Measurements from ENCODE around the gene KIAA1755. TPM values are rescaled to one million over a fixed set of nuclear protein-coding genes. Genes with fewer than 3 reads are reported as not detected.

Gene KIAA1755
- total and polyA plus RNA-seq, 10 of the 15 experiments (the other 5 are each of a cell fraction or from before 2014, with no cell fraction given): not detected

DNA sequence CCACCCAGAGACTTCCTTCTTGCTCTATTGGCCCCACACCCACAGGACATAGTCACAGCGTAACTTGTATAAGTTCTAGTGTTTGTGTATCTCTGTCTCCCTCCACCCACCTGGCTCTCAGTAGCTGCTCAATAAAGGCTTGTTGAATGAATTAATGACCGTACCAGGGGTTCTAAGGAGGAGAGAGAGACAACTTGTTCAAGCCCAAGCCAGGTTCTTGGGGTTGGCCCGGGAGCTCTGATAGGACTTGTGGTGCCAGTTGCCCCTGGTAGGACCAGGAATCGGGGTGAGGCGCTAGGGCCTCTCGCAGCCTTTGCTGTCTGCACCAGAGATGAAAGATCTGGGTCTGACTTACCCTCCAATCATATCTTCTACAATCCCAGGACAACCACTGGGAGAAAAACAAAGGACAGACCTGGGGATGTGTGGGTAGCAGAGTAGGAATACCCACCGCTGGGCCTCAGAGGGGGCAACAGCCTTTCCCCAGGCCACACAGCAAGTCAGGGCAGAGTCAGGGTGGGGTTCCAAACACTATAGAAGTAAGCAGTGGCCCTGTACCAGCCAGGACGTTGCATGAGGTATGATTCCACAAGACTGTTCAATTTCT, 90.2 kb downstream of the KIAA1755 start:
- Histone ChIP-seq H3K4me2 (ENCODE audit: control insufficient read depth, insufficient read depth) (no peak overlapping the region), H3K4me1 (ENCODE audit: control insufficient read depth, insufficient read depth, low read length) (peaks cover 17% of the 10 kb centered on the region), H3K27me3 (replicated peaks in 1 of 2; ENCODE audit: control insufficient read depth in 2 of 2, insufficient read depth in 2 of 2, low read length in 1 of 2) (no peaks in the 10 kb centered on the region; a peak in 1 of 4 replicates), H4K20me1 (ENCODE audit: control insufficient read depth, insufficient read depth) (no peaks in the 10 kb centered on the region), H3K9ac (ENCODE audit: control insufficient read depth, insufficient read depth, low read length) (no peak overlapping the region), H2AFZ (ENCODE audit: control insufficient read depth, low read depth, low read length) (no peak overlapping the region), H3K27ac (ENCODE audit: control insufficient read depth, insufficient read depth) (no peak overlapping the region), H3K79me2 (ENCODE audit: control insufficient read depth, insufficient read depth, low read length) (no peaks in the 10 kb centered on the region), H3K9me3 (replicated peaks; ENCODE audit: control insufficient read depth, insufficient read depth, low read length) (no peaks in the 10 kb centered on the region; the same call in 2 of the 3 replicates), H3K36me3 (ENCODE audit: control insufficient read depth in 2 of 2, insufficient read depth in 2 of 2, low read length in 1 of 2) (no peaks in the 10 kb centered on the region), H3K4me3 (no peak overlapping the region)
- RAD21 ChIA-PET (ENCODE audit: unreplicated experiment): interaction anchor here (1.0 to 5.2 kb wide), 4 partner anchors 51 to 113 kb away, joined by 3 to 39 read pairs (median 4); no protein-coding TSS in a partner anchor
- FAIRE-seq: no peak
- TF ChIP-seq RELA (IDR thresholded peaks at IDR 0.05; ENCODE audit: borderline replicate concordance, partially characterized antibody) (no peak), LARP7 (IDR thresholded peaks at IDR 0.05) (no peak), PAX5 (IDR thresholded peaks at IDR 0.05; ENCODE audit: borderline replicate concordance, low read depth, low read length) (no peak), GABPA (IDR thresholded peaks at IDR 0.05; ENCODE audit: low read depth) (no peak), HCFC1 (IDR thresholded peaks at IDR 0.05; ENCODE audit: low read length) (no peak), POLR2AphosphoS2 (IDR thresholded peaks at IDR 0.05; ENCODE audit: low read depth, low read length) (no peak), KDM1A (IDR thresholded peaks at IDR 0.05; ENCODE audit: borderline replicate concordance) (no peak), YY1 (IDR thresholded peaks at IDR 0.05; ENCODE audit: low read depth, low read length) (no peak), CREM (IDR thresholded peaks at IDR 0.05; ENCODE audit: low read depth) (no peak), MYC (IDR thresholded peaks at IDR 0.05; ENCODE audit: insufficient read depth, insufficient read length, insufficient replicate concordance, low read length, severe bottlenecking) (no peak), ZNF217 (IDR thresholded peaks at IDR 0.05) (no peak), SRF (IDR thresholded peaks at IDR 0.05; ENCODE audit: low read depth in 2 of 2, low read length in 2 of 2) (no peak), FOXK2 (IDR thresholded peaks at IDR 0.05) (no peak), EP300 (IDR thresholded peaks at IDR 0.05; ENCODE audit: borderline replicate concordance in 1 of 2, control insufficient read depth in 1 of 2, low read depth in 2 of 2, low read length in 2 of 2) (no peak)
- TF ChIP-seq, protein P1, sequence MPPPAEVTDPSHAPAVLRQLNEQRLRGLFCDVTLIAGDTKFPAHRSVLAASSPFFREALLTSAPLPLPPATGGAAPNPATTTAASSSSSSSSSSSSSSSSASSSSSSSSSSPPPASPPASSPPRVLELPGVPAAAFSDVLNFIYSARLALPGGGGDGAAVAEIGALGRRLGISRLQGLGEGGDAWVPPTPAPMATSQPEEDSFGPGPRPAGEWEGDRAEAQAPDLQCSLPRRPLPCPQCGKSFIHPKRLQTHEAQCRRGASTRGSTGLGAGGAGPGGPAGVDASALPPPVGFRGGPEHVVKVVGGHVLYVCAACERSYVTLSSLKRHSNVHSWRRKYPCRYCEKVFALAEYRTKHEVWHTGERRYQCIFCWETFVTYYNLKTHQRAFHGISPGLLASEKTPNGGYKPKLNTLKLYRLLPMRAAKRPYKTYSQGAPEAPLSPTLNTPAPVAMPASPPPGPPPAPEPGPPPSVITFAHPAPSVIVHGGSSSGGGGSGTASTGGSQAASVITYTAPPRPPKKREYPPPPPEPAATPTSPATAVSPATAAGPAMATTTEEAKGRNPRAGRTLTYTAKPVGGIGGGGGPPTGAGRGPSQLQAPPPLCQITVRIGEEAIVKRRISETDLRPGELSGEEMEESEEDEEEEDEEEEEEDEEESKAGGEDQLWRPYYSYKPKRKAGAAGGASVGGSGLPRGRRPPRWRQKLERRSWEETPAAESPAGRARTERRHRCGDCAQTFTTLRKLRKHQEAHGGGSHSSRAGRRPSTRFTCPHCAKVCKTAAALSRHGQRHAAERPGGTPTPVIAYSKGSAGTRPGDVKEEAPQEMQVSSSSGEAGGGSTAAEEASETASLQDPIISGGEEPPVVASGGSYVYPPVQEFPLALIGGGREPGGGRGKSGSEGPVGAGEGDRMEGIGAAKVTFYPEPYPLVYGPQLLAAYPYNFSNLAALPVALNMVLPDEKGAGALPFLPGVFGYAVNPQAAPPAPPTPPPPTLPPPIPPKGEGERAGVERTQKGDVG (CRISPR knock-in tag; IDR thresholded peaks at IDR 0.05): no peak
- TF ChIP-seq, protein P2, sequence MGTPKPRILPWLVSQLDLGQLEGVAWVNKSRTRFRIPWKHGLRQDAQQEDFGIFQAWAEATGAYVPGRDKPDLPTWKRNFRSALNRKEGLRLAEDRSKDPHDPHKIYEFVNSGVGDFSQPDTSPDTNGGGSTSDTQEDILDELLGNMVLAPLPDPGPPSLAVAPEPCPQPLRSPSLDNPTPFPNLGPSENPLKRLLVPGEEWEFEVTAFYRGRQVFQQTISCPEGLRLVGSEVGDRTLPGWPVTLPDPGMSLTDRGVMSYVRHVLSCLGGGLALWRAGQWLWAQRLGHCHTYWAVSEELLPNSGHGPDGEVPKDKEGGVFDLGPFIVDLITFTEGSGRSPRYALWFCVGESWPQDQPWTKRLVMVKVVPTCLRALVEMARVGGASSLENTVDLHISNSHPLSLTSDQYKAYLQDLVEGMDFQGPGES (IDR thresholded peaks at IDR 0.05): no peak
- TF ChIP-seq, protein P3, sequence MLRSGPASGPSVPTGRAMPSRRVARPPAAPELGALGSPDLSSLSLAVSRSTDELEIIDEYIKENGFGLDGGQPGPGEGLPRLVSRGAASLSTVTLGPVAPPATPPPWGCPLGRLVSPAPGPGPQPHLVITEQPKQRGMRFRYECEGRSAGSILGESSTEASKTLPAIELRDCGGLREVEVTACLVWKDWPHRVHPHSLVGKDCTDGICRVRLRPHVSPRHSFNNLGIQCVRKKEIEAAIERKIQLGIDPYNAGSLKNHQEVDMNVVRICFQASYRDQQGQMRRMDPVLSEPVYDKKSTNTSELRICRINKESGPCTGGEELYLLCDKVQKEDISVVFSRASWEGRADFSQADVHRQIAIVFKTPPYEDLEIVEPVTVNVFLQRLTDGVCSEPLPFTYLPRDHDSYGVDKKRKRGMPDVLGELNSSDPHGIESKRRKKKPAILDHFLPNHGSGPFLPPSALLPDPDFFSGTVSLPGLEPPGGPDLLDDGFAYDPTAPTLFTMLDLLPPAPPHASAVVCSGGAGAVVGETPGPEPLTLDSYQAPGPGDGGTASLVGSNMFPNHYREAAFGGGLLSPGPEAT (IDR thresholded peaks at IDR 0.05; ENCODE audit: low read depth): no peak
- no peak for ATAC-seq
- in situ Hi-C loops (cut with MboI): loop anchor here (25.0 kb wide), 1 partner anchor 108 kb away; no protein-coding TSS in a partner anchor
- SMC1A ChIA-PET (ENCODE audit: uncharacterized antibody, unreplicated experiment): interaction anchor here (0.8 to 10.1 kb wide), 4 partner anchors 76 to 112 kb away, joined by 3 to 117 read pairs (median 6); no protein-coding TSS in a partner anchor
- POLR2A ChIA-PET: no interaction called here
- 69% methylated on average over 8 of the region's 8 CpGs for WGBS (ENCODE audit: insufficient coverage, insufficient replicate concordance, low lambda C conversion rate, missing lambda C conversion rate)
- BruUV-seq (replicated peaks): no TSS peak
- intact Hi-C loops (cut with micrococcal nuclease; ENCODE audit: unreplicated experiment): no loop called here
- CTCF ChIA-PET: interaction anchor here (0.7 to 2.7 kb wide), 5 partner anchors 14 to 112 kb away, joined by 4 to 17 read pairs (median 9); no protein-coding TSS in a partner anchor
- no peak for DNase-seq (ENCODE audit: low read depth, low spot score)

Data from GM12878 (cell line).